SK-N-SH treated with all-trans-retinoic acid at 6 μM for 48 hours (cell line): ENCODE measurements around the gene PLCB1.

Experiments
- ATAC-seq: fragments of 200-7000 bp; cut with Tn5 transposase; 3 replicates; pipeline ENCODE4 v1.9.1; 2020; ENCODE audit warnings: mild to moderate bottlenecking, moderate library complexity
- ARNTL ChIP-seq: fragments of 450-650 bp; formaldehyde crosslinking; IDR thresholded peaks from 2 replicates; pipeline ENCODE4 v1.5.0; 2020; ENCODE audit warnings: low read depth, mild to moderate bottlenecking, moderate library complexity, borderline replicate concordance
- CSDC2 ChIP-seq: fragments of 250-450 bp; sonication (Bioruptor Pico); IDR thresholded peaks from 2 replicates; pipeline ENCODE4 v1.5.0; 2020; ENCODE audit warnings: mild to moderate bottlenecking, moderate library complexity
- GLIS3 ChIP-seq: fragments of 250-450 bp; sonication (Bioruptor Pico); IDR thresholded peaks from 2 replicates; pipeline ENCODE4 v1.5.0; 2020; ENCODE audit warnings: mild to moderate bottlenecking, moderate library complexity
- OSR1 ChIP-seq: fragments of 250-450 bp; sonication (Bioruptor Pico); IDR thresholded peaks from 2 replicates; pipeline ENCODE4 v1.8.0; 2022; ENCODE audit warnings: moderate library complexity, mild to moderate bottlenecking, inconsistent platforms
- RARB ChIP-seq: fragments of 250-450 bp; sonication (Bioruptor Pico); IDR thresholded peaks from 2 replicates; pipeline ENCODE4 v1.8.0; 2021; ENCODE audit warnings: mild to moderate bottlenecking, moderate library complexity
- SNAI2 ChIP-seq: fragments of 250-450 bp; sonication (Bioruptor Pico); IDR thresholded peaks from 2 replicates; pipeline ENCODE4 v1.5.0; 2020; ENCODE audit warnings: mild to moderate bottlenecking, moderate library complexity
- TCF4 ChIP-seq: fragments of 250-450 bp; sonication (Bioruptor Pico); IDR thresholded peaks from 2 replicates; pipeline ENCODE4 v1.8.0; 2021; ENCODE audit warnings: mild to moderate bottlenecking, moderate library complexity, borderline replicate concordance
- TOX ChIP-seq: fragments of 250-450 bp; sonication (Bioruptor Pico); IDR thresholded peaks from 2 replicates; pipeline ENCODE4 v1.8.0; 2021; ENCODE audit warnings: mild to moderate bottlenecking, moderate library complexity, borderline replicate concordance
- ZC3H10 ChIP-seq: fragments of 250-450 bp; sonication (Bioruptor Pico); IDR thresholded peaks from 2 replicates; pipeline ENCODE4 v1.5.1; 2021; ENCODE audit warnings: mild to moderate bottlenecking, moderate library complexity
- ZFP3 ChIP-seq: fragments of 250-450 bp; sonication (Bioruptor Pico); IDR thresholded peaks from 2 replicates; pipeline ENCODE4 v1.5.0; 2020; ENCODE audit warnings: mild to moderate bottlenecking, moderate library complexity
- ZFP30 ChIP-seq: fragments of 450-650 bp; formaldehyde crosslinking; IDR thresholded peaks from 2 replicates; pipeline ENCODE4 v1.5.0; 2022; ENCODE audit warnings: mild to moderate bottlenecking, moderate library complexity
- ZNF565 ChIP-seq: fragments of 450-650 bp; formaldehyde crosslinking; conservative IDR thresholded peaks from 2 replicates; pipeline ENCODE4 v1.5.0; 2020; ENCODE audit warnings: low read depth, mild to moderate bottlenecking, moderate library complexity
- ZNF70 ChIP-seq: fragments of 450-650 bp; formaldehyde crosslinking; IDR thresholded peaks from 2 replicates; pipeline ENCODE4 v1.5.0; 2020; ENCODE audit warnings: mild to moderate bottlenecking, moderate library complexity
- ZNF8 ChIP-seq: fragments of 450-650 bp; formaldehyde crosslinking; IDR thresholded peaks from 2 replicates; pipeline ENCODE4 v1.5.0; 2020; ENCODE audit warnings: mild to moderate bottlenecking, moderate library complexity
- TF ChIP-seq, protein P1 (sequence below): fragments of 250-450 bp; sonication (Bioruptor Pico); IDR thresholded peaks from 2 replicates; pipeline ENCODE4 v1.5.0; 2020; ENCODE audit warnings: mild to moderate bottlenecking, moderate library complexity
- TF ChIP-seq, protein P2 (sequence below): fragments of 250-450 bp; sonication (Bioruptor Pico); IDR thresholded peaks from 2 replicates; pipeline ENCODE4 v1.5.1; 2021; ENCODE audit warnings: mild to moderate bottlenecking, moderate library complexity
- TF ChIP-seq, protein P3 (sequence below): fragments of 250-450 bp; sonication (Bioruptor Pico); IDR thresholded peaks from 2 replicates; pipeline ENCODE4 v1.8.0; 2021; ENCODE audit warnings: low read depth, mild to moderate bottlenecking, moderate library complexity, borderline replicate concordance
- TF ChIP-seq, protein P4 (sequence below): fragments of 250-450 bp; sonication (Bioruptor Pico); IDR thresholded peaks from 2 replicates; pipeline ENCODE4 v1.8.0; 2020; ENCODE audit warnings: mild to moderate bottlenecking, moderate library complexity, borderline replicate concordance
- TF ChIP-seq, protein P5 (sequence below): fragments of 250-450 bp; sonication (Bioruptor Pico); IDR thresholded peaks from 2 replicates; pipeline ENCODE4 v1.5.1; 2020; ENCODE audit warnings: low read depth, mild to moderate bottlenecking, moderate library complexity

PLCB1 gene

DNA sequence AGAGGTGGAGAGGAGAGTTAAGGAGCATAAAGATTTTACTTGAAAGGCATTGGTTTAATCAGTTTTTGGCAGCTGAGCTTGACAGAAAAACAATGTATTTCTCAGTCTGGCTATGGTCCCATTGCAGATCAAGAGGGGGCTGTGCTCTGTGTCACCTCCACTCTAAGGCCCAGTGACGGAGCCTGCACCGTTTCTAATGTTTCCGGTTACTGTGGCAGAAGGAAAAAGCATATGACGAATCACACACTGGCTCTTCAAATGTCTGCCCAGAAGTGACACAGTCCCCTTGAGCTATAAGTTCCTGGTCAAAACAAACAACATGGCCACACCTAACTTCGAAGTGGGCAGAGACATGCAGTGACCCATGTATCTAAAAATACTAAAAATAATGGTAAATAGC, 372.0 kb downstream of the PLCB1 start (continued):
- TF ChIP-seq, protein P1, sequence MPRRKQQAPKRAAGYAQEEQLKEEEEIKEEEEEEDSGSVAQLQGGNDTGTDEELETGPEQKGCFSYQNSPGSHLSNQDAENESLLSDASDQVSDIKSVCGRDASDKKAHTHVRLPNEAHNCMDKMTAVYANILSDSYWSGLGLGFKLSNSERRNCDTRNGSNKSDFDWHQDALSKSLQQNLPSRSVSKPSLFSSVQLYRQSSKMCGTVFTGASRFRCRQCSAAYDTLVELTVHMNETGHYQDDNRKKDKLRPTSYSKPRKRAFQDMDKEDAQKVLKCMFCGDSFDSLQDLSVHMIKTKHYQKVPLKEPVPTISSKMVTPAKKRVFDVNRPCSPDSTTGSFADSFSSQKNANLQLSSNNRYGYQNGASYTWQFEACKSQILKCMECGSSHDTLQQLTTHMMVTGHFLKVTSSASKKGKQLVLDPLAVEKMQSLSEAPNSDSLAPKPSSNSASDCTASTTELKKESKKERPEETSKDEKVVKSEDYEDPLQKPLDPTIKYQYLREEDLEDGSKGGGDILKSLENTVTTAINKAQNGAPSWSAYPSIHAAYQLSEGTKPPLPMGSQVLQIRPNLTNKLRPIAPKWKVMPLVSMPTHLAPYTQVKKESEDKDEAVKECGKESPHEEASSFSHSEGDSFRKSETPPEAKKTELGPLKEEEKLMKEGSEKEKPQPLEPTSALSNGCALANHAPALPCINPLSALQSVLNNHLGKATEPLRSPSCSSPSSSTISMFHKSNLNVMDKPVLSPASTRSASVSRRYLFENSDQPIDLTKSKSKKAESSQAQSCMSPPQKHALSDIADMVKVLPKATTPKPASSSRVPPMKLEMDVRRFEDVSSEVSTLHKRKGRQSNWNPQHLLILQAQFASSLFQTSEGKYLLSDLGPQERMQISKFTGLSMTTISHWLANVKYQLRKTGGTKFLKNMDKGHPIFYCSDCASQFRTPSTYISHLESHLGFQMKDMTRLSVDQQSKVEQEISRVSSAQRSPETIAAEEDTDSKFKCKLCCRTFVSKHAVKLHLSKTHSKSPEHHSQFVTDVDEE, result no peak

DNA sequence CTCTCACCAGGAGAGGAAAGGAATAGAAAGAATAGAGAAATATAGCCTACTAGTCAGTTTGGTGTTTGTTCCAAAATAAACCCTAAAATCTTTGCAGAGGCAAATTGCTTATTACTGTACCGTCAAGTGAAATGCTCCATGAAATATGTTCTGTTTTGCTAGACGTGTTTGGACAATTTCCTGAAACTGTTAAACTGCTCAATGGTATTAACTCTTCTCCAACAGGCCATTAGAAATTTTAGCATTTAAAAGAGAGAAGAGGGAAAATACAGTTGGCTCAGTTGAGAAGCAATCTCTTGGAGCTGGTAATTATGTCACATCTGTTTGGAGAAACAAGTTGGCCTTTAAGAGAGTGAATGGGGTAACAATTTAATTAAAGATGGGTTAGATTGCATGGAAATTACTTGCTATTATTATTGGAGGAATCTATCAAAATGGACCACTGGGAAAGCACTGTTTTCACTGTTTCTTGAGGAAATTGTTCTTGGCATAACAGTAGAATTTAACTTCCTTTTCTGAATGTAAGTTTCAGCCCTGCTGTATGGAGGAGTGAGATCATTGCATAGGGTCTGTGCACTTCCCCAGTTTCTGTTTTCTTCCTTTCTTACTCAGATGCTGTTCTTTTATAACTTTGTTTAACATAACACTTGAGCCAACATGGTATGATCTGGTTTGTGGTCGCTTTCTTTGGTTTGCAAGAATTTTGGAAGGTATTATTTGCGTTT, 373.6 kb downstream of the PLCB1 start:
- ATAC-seq, result no peak
- TF ChIP-seq CSDC2 (no peak), ZNF8 (no peak), RARB (CRISPR knock-in tag) (no peak), SNAI2 (CRISPR knock-in tag) (no peak), ARNTL (CRISPR knock-in tag) (no peak), ZFP30 (no peak), ZNF565 (CRISPR knock-in tag) (no peak), ZC3H10 (no peak), TCF4 (CRISPR knock-in tag) (no peak), GLIS3 (no peak)
- TF ChIP-seq, protein P2, sequence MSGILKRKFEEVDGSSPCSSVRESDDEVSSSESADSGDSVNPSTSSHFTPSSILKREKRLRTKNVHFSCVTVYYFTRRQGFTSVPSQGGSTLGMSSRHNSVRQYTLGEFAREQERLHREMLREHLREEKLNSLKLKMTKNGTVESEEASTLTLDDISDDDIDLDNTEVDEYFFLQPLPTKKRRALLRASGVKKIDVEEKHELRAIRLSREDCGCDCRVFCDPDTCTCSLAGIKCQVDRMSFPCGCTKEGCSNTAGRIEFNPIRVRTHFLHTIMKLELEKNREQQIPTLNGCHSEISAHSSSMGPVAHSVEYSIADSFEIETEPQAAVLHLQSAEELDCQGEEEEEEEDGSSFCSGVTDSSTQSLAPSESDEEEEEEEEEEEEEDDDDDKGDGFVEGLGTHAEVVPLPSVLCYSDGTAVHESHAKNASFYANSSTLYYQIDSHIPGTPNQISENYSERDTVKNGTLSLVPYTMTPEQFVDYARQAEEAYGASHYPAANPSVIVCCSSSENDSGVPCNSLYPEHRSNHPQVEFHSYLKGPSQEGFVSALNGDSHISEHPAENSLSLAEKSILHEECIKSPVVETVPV (CRISPR knock-in tag), result no peak
- TF ChIP-seq, protein P1, result no peak
- TF ChIP-seq, protein P3, sequence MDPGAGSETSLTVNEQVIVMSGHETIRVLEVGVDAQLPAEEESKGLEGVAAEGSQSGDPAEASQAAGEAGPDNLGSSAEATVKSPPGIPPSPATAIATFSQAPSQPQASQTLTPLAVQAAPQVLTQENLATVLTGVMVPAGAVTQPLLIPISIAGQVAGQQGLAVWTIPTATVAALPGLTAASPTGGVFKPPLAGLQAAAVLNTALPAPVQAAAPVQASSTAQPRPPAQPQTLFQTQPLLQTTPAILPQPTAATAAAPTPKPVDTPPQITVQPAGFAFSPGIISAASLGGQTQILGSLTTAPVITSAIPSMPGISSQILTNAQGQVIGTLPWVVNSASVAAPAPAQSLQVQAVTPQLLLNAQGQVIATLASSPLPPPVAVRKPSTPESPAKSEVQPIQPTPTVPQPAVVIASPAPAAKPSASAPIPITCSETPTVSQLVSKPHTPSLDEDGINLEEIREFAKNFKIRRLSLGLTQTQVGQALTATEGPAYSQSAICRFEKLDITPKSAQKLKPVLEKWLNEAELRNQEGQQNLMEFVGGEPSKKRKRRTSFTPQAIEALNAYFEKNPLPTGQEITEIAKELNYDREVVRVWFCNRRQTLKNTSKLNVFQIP (CRISPR knock-in tag), result no peak
- TF ChIP-seq, protein P4, sequence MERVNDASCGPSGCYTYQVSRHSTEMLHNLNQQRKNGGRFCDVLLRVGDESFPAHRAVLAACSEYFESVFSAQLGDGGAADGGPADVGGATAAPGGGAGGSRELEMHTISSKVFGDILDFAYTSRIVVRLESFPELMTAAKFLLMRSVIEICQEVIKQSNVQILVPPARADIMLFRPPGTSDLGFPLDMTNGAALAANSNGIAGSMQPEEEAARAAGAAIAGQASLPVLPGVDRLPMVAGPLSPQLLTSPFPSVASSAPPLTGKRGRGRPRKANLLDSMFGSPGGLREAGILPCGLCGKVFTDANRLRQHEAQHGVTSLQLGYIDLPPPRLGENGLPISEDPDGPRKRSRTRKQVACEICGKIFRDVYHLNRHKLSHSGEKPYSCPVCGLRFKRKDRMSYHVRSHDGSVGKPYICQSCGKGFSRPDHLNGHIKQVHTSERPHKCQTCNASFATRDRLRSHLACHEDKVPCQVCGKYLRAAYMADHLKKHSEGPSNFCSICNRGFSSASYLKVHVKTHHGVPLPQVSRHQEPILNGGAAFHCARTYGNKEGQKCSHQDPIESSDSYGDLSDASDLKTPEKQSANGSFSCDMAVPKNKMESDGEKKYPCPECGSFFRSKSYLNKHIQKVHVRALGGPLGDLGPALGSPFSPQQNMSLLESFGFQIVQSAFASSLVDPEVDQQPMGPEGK (CRISPR knock-in tag), result no peak

DNA sequence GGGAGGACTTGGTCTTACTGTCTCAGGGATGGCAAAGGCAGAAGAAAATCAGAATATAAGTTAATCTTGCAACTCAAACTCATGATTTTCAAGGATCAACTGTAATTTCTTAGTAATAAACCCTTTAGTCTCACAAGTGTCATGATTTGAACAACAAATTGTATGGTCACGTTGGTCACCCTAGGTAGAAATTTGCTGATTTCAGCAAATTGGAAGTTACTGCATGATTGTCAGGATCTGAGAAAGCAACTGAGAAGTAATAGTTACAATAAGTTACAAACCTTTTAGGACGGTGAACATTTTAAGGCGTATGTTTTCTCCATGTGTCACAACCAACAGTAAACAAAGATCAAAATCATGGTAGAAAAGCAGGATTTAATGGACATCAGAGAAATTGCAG, 375.2 kb downstream of the PLCB1 start:
- no peak for ATAC-seq
- TF ChIP-seq ARNTL (CRISPR knock-in tag) (no peak), TOX (CRISPR knock-in tag) (no peak), RARB (CRISPR knock-in tag) (no peak), GLIS3 (no peak), ZNF70 (CRISPR knock-in tag) (no peak), SNAI2 (CRISPR knock-in tag) (no peak), ZNF8 (no peak), OSR1 (CRISPR knock-in tag) (no peak), ZFP3 (CRISPR knock-in tag) (no peak), ZC3H10 (no peak)
- TF ChIP-seq, protein P3 (CRISPR knock-in tag), result no peak
- TF ChIP-seq, protein P1, result no peak
- TF ChIP-seq, protein P5, sequence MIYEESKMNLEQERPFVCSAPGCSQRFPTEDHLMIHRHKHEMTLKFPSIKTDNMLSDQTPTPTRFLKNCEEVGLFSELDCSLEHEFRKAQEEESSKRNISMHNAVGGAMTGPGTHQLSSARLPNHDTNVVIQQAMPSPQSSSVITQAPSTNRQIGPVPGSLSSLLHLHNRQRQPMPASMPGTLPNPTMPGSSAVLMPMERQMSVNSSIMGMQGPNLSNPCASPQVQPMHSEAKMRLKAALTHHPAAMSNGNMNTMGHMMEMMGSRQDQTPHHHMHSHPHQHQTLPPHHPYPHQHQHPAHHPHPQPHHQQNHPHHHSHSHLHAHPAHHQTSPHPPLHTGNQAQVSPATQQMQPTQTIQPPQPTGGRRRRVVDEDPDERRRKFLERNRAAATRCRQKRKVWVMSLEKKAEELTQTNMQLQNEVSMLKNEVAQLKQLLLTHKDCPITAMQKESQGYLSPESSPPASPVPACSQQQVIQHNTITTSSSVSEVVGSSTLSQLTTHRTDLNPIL, result no peak
